Heart left ventricle (tissue), 13 donors: ENCODE results near the gene RIC8B.

Experiments used
- CTCF ChIP-seq, 12 donors: fragments of 200-600 bp; sonication (generic) in 4 of 12; IDR thresholded peaks; one replicate each; pipeline versions ENCODE4 v1.5.0 to v1.8.0; 2018 to 2022; ENCODE audit warnings: antibody characterized with exemption in 12 of 12, mild to moderate bottlenecking in 5 of 12
- POLR2A ChIP-seq, 2 donors: fragments of 450-650 bp; IDR thresholded peaks; one replicate each; pipeline ENCODE4 v1.6.1; 2017; ENCODE audit warnings: antibody characterized with exemption in 2 of 2, mild to moderate bottlenecking in 2 of 2, moderate library complexity in 2 of 2
- donor health status: ischemic (EF 13 %, LVEDD 7.1; RV severe dilation, severe dysfunction).
- donor health status: DM: no; HTN: yes; CAD: no.
- donor health status: DM: no; HTN: no; CAD: no.
- donor health status: ischemic (EF 25% LVEDD 6.9; RV normal size, moderate dysfunction).
- donor health status: ischemic (EF 25% LVEDD 5.7; RV mildly dilated, moderate dysfunction).
- donor health status: ischemic (EF 35%, LVEDD 5.7; RV mildly dilated, moderate dysfunction).
- donor health status: nonischemic (EF 11% LVEDD 7.7; RV severe dilation, severe dysfunction).
- donor health status: DM: yes; HTN: yes; CAD: no.
- donor health status: PGD.
- donor health status: ischemic (EF 29% LVEDD 5.4; RV normal size, mild dysfunction).
- donor health status: nonischemic (EF 23%, LVEDD 6.1; RV moderate dilation, normal function).

GRCh38 chr12:106760184-106760531 lies 14.3 kb upstream of the RIC8B start:
- TF ChIP-seq CTCF (IDR thresholded peaks at IDR 0.05) (no peak), POLR2A (IDR thresholded peaks at IDR 0.05) (no peak)
